Fibroblast of pulmonary artery (primary cell): ENCODE data around the gene ACKR3.

Source experiments
- DNase-seq: peaks from one replicate; pipeline ENCODE4 v3.0.0-alpha.2; 2010; ENCODE audit warnings: low read depth
- H3K4me3 ChIP-seq: replicated peaks from 2 replicates; pipeline ENCODE4 v1.5.1; 2011; ENCODE audit warnings: low read depth, mild to moderate bottlenecking, control low read depth, low read length, moderate library complexity
- TF ChIP-seq, protein P1 (sequence below): IDR thresholded peaks from 2 replicates; pipeline ENCODE4 v1.5.1; 2011; ENCODE audit warnings: mild to moderate bottlenecking, control low read depth, low read length, inconsistent platforms; ENCODE audit errors: missing control alignments

ACKR3 gene

DNA sequence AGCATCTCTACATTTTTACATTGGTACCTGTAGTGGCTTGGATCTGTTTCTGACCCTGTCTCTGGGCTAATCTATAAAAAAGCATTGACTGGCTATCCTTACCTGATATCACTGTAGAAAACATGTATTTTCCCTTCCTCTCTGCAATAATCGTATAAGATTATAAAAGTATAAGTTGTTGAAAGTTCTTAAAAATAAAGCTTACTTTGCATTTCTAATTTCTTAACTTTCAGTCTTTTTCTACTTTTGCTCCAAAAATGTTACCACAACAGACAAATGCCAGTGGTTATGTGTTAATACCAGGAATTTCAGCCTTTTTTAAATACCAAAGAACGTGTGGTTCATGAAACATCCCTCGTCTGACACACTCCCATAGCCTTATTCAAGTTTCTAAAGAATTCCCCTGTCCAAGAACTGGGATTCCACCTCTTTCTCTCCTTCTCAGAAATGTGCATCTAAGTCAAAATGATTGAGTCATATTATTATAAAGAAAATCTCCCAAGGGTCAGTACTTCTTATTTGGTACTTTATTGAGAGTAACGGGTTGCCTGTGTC lies 28.5 kb upstream of the ACKR3 start:
- no peak overlapping the region for H3K4me3 ChIP-seq
- DNase-seq: no peak
- TF ChIP-seq, protein P1, sequence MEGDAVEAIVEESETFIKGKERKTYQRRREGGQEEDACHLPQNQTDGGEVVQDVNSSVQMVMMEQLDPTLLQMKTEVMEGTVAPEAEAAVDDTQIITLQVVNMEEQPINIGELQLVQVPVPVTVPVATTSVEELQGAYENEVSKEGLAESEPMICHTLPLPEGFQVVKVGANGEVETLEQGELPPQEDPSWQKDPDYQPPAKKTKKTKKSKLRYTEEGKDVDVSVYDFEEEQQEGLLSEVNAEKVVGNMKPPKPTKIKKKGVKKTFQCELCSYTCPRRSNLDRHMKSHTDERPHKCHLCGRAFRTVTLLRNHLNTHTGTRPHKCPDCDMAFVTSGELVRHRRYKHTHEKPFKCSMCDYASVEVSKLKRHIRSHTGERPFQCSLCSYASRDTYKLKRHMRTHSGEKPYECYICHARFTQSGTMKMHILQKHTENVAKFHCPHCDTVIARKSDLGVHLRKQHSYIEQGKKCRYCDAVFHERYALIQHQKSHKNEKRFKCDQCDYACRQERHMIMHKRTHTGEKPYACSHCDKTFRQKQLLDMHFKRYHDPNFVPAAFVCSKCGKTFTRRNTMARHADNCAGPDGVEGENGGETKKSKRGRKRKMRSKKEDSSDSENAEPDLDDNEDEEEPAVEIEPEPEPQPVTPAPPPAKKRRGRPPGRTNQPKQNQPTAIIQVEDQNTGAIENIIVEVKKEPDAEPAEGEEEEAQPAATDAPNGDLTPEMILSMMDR: no peak

DNA sequence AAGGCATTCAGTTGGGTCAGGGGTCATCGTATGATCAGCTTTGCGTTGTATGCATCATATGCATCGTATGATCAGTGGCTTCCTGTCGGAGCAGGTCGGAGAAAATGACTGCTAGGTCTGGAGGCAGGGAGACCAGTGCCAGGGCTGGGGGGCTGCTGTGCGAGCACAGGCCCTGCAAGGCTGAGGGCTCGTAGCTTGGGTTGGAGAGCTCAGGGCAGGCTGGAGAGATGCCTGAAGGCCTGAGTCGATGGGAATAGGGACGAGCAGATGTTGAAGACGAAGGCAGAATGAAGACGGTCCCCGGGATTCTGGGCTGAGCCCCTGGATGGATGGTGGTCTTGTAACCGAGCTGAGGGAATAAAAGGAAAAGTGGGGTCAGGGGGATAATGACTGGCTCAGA lies 25.3 kb upstream of the ACKR3 start:
- no peak for DNase-seq
- H3K4me3 ChIP-seq: no peak overlapping the region
- TF ChIP-seq, protein P1: no peak

DNA sequence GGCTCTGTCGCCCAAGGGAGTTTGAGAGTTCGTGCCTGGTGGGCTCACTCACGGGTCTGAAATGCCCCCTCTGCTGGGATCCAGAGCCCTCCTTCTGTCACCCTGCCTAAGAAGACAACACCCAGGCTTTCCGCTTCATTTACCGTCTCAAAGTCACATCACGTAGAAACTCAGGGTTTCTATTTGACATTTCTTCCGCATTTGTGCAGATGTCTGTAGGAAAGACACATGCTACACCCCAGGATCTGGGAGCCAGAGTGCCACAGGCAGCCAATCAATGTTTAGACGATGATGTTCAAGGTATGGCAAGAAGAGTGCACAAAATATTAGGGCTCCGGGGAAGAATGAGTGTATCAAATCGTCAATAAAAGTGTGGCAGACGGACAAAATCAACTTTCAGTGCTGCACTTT lies 24.4 kb upstream of the ACKR3 start:
- H3K4me3 ChIP-seq: no peak overlapping the region
- TF ChIP-seq, protein P1: no peak
- no peak for DNase-seq

DNA sequence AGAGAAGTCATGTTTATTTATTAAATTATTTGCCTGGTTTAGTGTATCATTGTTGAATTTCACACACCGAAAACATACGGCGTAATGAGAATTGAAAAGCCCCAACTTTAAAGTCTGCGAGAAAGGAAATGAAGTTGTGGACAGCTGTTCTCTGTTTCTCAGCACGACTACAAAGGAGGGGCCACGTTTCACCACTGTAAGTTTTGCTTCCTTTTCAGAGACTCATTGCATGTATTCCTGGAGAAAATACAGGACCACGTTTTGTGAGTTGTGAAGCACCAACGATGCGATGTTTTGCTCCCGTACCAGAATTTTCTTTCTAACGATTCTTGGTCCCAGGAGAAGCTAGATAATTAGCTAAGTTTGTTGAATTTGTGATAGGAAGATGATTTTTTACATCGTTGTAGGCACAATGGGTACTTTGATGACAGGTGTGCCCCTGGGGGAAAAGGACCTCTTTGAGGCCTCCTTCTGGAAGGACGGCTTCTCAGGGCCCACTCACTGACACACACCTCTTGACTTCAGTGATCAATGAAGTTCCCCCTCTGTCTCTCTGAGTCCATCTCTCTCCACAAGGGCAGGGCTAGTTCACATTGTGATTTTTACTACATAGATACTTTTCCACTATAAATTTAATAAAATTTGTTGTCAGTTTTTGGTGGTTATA lies 23.7 kb upstream of the ACKR3 start:
- DNase-seq: no peak
- TF ChIP-seq, protein P1: no peak
- no peak overlapping the region for H3K4me3 ChIP-seq

DNA sequence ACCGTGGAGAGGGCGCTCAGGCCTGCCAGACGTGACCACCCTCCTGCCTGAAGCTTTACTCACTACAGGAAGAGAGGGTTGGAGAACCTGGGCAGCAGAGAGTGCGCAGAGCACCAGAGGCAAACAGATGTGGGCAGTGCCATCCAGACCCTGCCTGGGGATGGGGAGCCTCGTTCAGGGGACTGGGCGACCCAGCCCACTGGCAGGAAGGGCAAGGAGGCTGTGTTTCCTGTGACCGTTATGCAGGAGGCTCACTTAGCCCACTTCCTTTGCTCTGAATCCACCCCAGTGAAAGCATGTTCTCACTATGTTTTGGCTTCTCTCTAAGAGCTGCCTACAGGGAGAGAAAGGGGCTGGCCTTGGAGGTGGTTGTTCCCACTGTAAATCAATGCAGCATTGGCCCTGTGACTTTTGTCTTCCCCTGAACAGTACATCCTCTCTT lies 23.0 kb upstream of the ACKR3 start:
- no peak overlapping the region for H3K4me3 ChIP-seq
- DNase-seq: no peak
- TF ChIP-seq, protein P1: no peak

DNA sequence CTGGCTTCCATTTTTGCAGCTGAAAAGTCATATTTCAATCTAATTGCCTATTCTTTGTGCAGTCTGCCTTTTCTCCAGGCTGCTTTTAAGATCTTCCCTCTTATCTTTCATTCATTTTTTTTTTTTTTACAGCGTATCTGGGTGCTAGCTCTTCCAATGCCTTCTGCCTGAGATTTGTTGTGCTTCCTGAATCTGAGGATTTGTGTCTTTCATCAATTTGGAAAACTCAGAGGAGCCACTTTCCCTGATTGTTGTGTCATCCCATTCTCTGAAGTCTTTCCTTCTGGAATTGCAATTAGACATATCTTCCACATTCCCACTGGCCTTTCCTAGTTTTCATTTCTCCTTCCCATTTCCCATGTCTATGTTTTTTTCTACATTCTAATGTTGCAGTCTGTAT lies 21.9 kb upstream of the ACKR3 start:
- TF ChIP-seq, protein P1: no peak
- no peak overlapping the region for H3K4me3 ChIP-seq
- no peak for DNase-seq
